GM19025 (cell line): ENCODE results near the gene ZNF337.
"Not testable (repeated sequence)": the region's sequence is repeated elsewhere in the genome, so short reads cannot be mapped to it uniquely, and the experiment has no call there.

Experiments
- ATAC-seq: cut with Tn5 transposase; IDR thresholded peaks from one replicate; pipeline ENCODE4 v1.9.1; 2021; ENCODE audit warnings: mild to moderate bottlenecking, low read depth, moderate library complexity; ENCODE audit not compliant: unreplicated experiment

Gene ZNF337

GRCh38 chr20:25696371-25697131 is at the start of gene ZNF337:
Gene ZNF337 (minus strand): TSS chr20:25696853. CDS start chr20:25686417, 10,436 bp downstream.
- peak; percentile 93 for ATAC-seq

GRCh38 chr20:25745738-25746137 is 49.1 kb upstream of the ZNF337 start:
- ATAC-seq, result no peak

GRCh38 chr20:25745100-25745499 is 48.4 kb upstream of the ZNF337 start:
- no peak for ATAC-seq

GRCh38 chr20:25744261-25744660 is 47.6 kb upstream of the ZNF337 start:
- ATAC-seq, result no peak

GRCh38 chr20:25741088-25741487 is 44.4 kb upstream of the ZNF337 start:
- ATAC-seq, result no peak

- ATAC-seq, result no peak
Observed at GRCh38 chr20:25739615-25740320, 43.1 kb upstream of the ZNF337 start.

GRCh38 chr20:25738198-25738597 is 41.5 kb upstream of the ZNF337 start:
- no peak for ATAC-seq

- no peak for ATAC-seq
Observed at GRCh38 chr20:25733903-25734302, 37.2 kb upstream of the ZNF337 start.

- no peak for ATAC-seq
Observed at GRCh38 chr20:25730862-25731261, 34.2 kb upstream of the ZNF337 start.

- ATAC-seq, result no peak
Observed at GRCh38 chr20:25726357-25726756, 29.7 kb upstream of the ZNF337 start.

GRCh38 chr20:25725639-25726038 is 29.0 kb upstream of the ZNF337 start:
- ATAC-seq, result no peak

- no peak for ATAC-seq
Observed at GRCh38 chr20:25723975-25724374, 27.3 kb upstream of the ZNF337 start.

GRCh38 chr20:25720285-25720684 is 23.6 kb upstream of the ZNF337 start:
- no peak for ATAC-seq

GRCh38 chr20:25718896-25719809 is 22.5 kb upstream of the ZNF337 start:
- not testable (repeated sequence) for ATAC-seq

GRCh38 chr20:25707695-25708094 is 11.0 kb upstream of the ZNF337 start:
- ATAC-seq, result no peak

GRCh38 chr20:25706793-25707192 is 10.1 kb upstream of the ZNF337 start:
- peak; percentile 61 for ATAC-seq

GRCh38 chr20:25705830-25706351 is 9.2 kb upstream of the ZNF337 start:
- ATAC-seq, result no peak

- not testable (repeated sequence) for ATAC-seq
Observed at GRCh38 chr20:25704303-25704702, 7.7 kb upstream of the ZNF337 start.

- not testable (repeated sequence) for ATAC-seq
Observed at GRCh38 chr20:25700835-25701234, 4.2 kb upstream of the ZNF337 start.

- ATAC-seq, result no peak
Observed at GRCh38 chr20:25699914-25700313, 3.3 kb upstream of the ZNF337 start.

- no peak for ATAC-seq
Observed at GRCh38 chr20:25697132-25697446, 436 bp upstream of the ZNF337 start.
